ENCODE measurements around the gene CSAD. TPM values are rescaled to one million over a fixed set of nuclear protein-coding genes. Genes with fewer than 3 reads are reported as not detected.
A peak's percentile ranks its signal among the peaks of the same experiment; 100 is the strongest.

The CSAD gene
- total and polyA plus RNA-seq, 2 of the 13 experiments (the other 11 are each of a cell fraction or from before 2014, with no cell fraction given): 7.2 to 23.5 TPM

GRCh38 chr12:53180931-53181645 lies 363 bp upstream of the CSAD start (continued):
- TF ChIP-seq MYC (CRISPR knock-in tag; IDR thresholded peaks at IDR 0.05; ENCODE audit: borderline replicate concordance) (peak; percentile 47; the same call in 1 of the 2 replicates), ZNF552 (CRISPR knock-in tag; IDR thresholded peaks at IDR 0.05; ENCODE audit: borderline replicate concordance) (no peak), NFKB2 (CRISPR knock-in tag; IDR thresholded peaks at IDR 0.05; ENCODE audit: borderline replicate concordance) (peak; percentile 51; the same call in 1 of the 2 replicates), ZNF383 (CRISPR knock-in tag; IDR thresholded peaks at IDR 0.05; ENCODE audit: borderline replicate concordance) (no peak), RAD21 (CRISPR knock-in tag; IDR thresholded peaks at IDR 0.05) (peak; percentile 22; the same call in 1 of the 2 replicates), YY1 (IDR thresholded peaks at IDR 0.05; ENCODE audit: insufficient read depth, insufficient replicate concordance, low read depth, low read length) (no peak), HDAC1 (CRISPR knock-in tag; IDR thresholded peaks at IDR 0.05) (peak; percentile 39), NR2F1 (CRISPR knock-in tag; IDR thresholded peaks at IDR 0.05) (no peak), ZNF501 (CRISPR knock-in tag; IDR thresholded peaks at IDR 0.05) (no peak), NR3C1 (CRISPR knock-in tag; IDR thresholded peaks at IDR 0.05) (no peak), MTA3 (CRISPR knock-in tag; IDR thresholded peaks at IDR 0.05) (no peak), ZNF350 (CRISPR knock-in tag; IDR thresholded peaks at IDR 0.05; ENCODE audit: borderline replicate concordance, low read depth) (0 out of 2 replicates have a peak, but pooled peaks have one; percentile 1), ZFAT (CRISPR knock-in tag; conservative IDR thresholded peaks at IDR 0.05) (no peak), FOXA1 (IDR thresholded peaks at IDR 0.05) (no peak), FOXA1 (CRISPR knock-in tag; IDR thresholded peaks at IDR 0.05) (no peak), ZKSCAN8 (CRISPR knock-in tag; IDR thresholded peaks at IDR 0.05; ENCODE audit: borderline replicate concordance) (no peak), NFATC3 (CRISPR knock-in tag; IDR thresholded peaks at IDR 0.05) (no peak), GFI1 (CRISPR knock-in tag; IDR thresholded peaks at IDR 0.05; ENCODE audit: borderline replicate concordance) (0 out of 2 replicates have a peak, but pooled peaks have one; percentile 41), JDP2 (CRISPR knock-in tag; IDR thresholded peaks at IDR 0.05; ENCODE audit: borderline replicate concordance) (no peak), ISX (CRISPR knock-in tag; conservative IDR thresholded peaks at IDR 0.05) (no peak), GATAD1 (CRISPR knock-in tag; IDR thresholded peaks at IDR 0.05) (no peak), ZNF597 (CRISPR knock-in tag; IDR thresholded peaks at IDR 0.05) (no peak), NKX3-1 (CRISPR knock-in tag; IDR thresholded peaks at IDR 0.05) (0 out of 2 replicates have a peak, but pooled peaks have one; percentile 3), ATF7-NPFF (CRISPR knock-in tag; IDR thresholded peaks at IDR 0.05; ENCODE audit: low read depth) (peak; percentile 77; the same call in 1 of the 2 replicates), ZNF20 (CRISPR knock-in tag; IDR thresholded peaks at IDR 0.05) (no peak), HHEX (CRISPR knock-in tag; IDR thresholded peaks at IDR 0.05) (no peak), ZNF792 (CRISPR knock-in tag; IDR thresholded peaks at IDR 0.05) (no peak; the same call in 1 of the 2 replicates)
- TF ChIP-seq, protein P1, sequence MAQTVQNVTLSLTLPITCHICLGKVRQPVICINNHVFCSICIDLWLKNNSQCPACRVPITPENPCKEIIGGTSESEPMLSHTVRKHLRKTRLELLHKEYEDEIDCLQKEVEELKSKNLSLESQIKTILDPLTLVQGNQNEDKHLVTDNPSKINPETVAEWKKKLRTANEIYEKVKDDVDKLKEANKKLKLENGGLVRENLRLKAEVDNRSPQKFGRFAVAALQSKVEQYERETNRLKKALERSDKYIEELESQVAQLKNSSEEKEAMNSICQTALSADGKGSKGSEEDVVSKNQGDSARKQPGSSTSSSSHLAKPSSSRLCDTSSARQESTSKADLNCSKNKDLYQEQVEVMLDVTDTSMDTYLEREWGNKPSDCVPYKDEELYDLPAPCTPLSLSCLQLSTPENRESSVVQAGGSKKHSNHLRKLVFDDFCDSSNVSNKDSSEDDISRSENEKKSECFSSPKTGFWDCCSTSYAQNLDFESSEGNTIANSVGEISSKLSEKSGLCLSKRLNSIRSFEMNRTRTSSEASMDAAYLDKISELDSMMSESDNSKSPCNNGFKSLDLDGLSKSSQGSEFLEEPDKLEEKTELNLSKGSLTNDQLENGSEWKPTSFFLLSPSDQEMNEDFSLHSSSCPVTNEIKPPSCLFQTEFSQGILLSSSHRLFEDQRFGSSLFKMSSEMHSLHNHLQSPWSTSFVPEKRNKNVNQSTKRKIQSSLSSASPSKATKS (CRISPR knock-in tag; IDR thresholded peaks at IDR 0.05): no peak

All from HepG2 (cell line).